Type B pancreatic cell (in vitro differentiated cells): Measurements from ENCODE around the gene CDKN2C. TPM values are rescaled to one million over a fixed set of nuclear protein-coding genes. Genes with fewer than 3 reads are reported as not detected.

Experiments
- DNase-seq: peaks from one replicate; pipeline ENCODE4 v3.0.0; 2021; ENCODE audit warnings: mixed read lengths; ENCODE audit not compliant: unreplicated experiment; ENCODE audit errors: extremely low spot score
- H3K27ac Mint-ChIP-seq: 2 replicates; pipeline ENCODE4 v1.8.0; 2021; ENCODE audit warnings: mild to moderate bottlenecking, mixed read lengths
- H3K27me3 Mint-ChIP-seq: 2 replicates; pipeline ENCODE4 v1.8.0; 2021; ENCODE audit warnings: mixed read lengths
- H3K36me3 Mint-ChIP-seq: 2 replicates; pipeline ENCODE4 v1.8.0; 2021; ENCODE audit warnings: mixed read lengths
- H3K4me1 Mint-ChIP-seq: one replicate; pipeline ENCODE4 v1.8.0; 2021; ENCODE audit warnings: mixed read lengths; ENCODE audit not compliant: unreplicated experiment
- H3K4me3 Mint-ChIP-seq: 2 replicates; pipeline ENCODE4 v1.8.0; 2021; ENCODE audit warnings: mild to moderate bottlenecking, mixed read lengths
- H3K9me3 Mint-ChIP-seq: 2 replicates; pipeline ENCODE4 v1.8.0; 2021; ENCODE audit warnings: mixed read lengths
- total RNA-seq: library from RNA; stranded (reverse); gene quantifications from 2 replicates; pipeline ENCODE4 v1.2.1, GENCODE V29; 2021; ENCODE audit warnings: low replicate concordance
- TF ChIP-seq, protein P1 (sequence below): fragments of 200-600 bp; sonication (generic); conservative IDR thresholded peaks from 2 replicates; pipeline ENCODE4 v1.5.0; 2021; ENCODE audit warnings: antibody characterized with exemption, mild to moderate bottlenecking

The CDKN2C gene
- total RNA-seq, 1 donor from 2014 or later, result 1.5 TPM

DNA sequence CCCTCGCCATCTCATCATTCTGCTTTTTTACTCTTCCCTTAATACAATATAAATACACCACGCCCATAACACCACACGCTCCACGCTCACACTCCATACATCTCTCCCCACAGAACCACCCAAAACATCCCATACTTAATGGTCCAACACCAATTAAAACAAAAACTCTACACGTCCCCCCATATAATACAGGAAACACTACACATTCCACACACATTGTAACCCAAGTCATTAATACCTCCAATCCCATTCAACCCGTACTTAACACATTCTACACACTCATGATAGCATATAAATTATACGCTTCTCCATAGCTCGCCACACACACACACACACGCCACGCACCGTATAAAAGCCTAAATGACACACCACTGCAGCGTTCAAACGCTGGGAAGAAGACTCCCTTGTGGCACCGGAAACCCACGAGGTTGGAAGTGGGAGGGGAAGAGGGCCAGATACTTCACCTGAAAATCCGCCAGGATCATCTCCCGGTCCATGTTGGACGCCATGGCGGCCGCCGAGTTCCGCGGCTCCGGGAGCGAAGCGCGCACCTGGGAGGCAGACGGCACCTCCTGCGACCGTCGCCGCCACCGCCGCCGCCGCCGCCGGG, 10.6 kb upstream of the CDKN2C start:
- TF ChIP-seq, protein P1, sequence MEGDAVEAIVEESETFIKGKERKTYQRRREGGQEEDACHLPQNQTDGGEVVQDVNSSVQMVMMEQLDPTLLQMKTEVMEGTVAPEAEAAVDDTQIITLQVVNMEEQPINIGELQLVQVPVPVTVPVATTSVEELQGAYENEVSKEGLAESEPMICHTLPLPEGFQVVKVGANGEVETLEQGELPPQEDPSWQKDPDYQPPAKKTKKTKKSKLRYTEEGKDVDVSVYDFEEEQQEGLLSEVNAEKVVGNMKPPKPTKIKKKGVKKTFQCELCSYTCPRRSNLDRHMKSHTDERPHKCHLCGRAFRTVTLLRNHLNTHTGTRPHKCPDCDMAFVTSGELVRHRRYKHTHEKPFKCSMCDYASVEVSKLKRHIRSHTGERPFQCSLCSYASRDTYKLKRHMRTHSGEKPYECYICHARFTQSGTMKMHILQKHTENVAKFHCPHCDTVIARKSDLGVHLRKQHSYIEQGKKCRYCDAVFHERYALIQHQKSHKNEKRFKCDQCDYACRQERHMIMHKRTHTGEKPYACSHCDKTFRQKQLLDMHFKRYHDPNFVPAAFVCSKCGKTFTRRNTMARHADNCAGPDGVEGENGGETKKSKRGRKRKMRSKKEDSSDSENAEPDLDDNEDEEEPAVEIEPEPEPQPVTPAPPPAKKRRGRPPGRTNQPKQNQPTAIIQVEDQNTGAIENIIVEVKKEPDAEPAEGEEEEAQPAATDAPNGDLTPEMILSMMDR, result no peak
- Mint-ChIP-seq H3K4me3 (peak overlapping the region; percentile 90), H3K9me3 (no peaks in the 10 kb centered on the region), H3K36me3 (no peaks in the 10 kb centered on the region), H3K27ac (peak overlapping the region; percentile 83), H3K4me1 (peaks cover 14% of the 10 kb centered on the region), H3K27me3 (peaks cover 12% of the 10 kb centered on the region)
- no peak for DNase-seq

DNA sequence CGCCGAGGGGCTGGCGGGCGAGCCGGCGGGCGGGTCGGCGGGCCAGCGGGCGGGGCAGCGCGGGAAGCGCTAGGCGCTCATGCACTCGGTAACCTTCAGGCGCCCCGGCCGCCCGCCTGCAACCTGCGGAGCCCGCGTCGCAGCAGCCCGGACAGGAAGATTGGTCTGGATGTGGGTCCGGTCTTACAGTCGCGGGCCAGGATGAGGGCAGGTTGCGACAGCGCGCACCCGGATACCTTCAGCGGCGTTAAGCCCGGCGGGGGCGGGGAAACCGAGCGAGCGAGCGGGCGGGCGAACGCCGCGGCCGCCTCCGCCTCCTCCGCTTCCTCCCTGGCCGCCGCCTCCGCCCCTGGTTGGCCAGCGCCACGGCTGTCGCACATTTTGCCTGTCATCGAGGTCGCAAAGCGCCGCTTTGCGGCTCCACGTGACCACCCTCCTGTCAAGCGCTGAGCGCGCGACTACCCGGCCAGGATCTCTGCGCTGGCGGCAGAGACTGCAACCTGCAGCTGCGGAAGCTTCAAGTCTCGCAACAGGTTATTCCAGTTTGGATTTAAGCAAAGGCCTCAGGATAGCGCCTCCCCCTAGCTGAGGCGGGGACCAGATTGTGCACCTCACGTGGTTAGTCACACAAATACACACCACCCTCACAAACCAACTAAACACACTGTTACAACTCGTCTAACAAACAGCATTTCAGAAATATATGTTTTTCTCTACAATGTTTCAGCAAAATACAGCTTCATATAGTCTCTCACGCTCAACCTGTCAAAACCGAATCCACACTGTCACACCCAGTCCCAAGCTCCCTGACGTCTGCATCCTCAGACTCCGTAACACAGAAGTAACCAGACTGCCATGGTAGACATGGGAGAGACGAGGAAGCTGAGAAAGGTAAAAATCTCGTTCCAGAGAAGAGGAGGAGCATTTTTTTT, 9.9 kb upstream of the CDKN2C start, which contains the start of gene FAF1:
Gene FAF1, minus strand, starts transcription at position 355 of the 932 bp plus-strand sequence. CDS start 456 bp downstream, outside the sequence.
- no peaks in the 10 kb centered on the region for H3K9me3 Mint-ChIP-seq
- peak within 1 kb of the TSS; percentile 96 for H3K27ac Mint-ChIP-seq
- peak within 1 kb of the TSS; percentile 91 for H3K4me3 Mint-ChIP-seq
- H3K36me3 Mint-ChIP-seq, result no peaks in the 10 kb centered on the region
- H3K27me3 Mint-ChIP-seq, result peaks cover 19% of the 10 kb centered on the region
- DNase-seq, result peak; percentile 97
- TF ChIP-seq, protein P1, result peak; percentile 65
- H3K4me1 Mint-ChIP-seq, result peaks cover 14% of the 10 kb centered on the region

DNA sequence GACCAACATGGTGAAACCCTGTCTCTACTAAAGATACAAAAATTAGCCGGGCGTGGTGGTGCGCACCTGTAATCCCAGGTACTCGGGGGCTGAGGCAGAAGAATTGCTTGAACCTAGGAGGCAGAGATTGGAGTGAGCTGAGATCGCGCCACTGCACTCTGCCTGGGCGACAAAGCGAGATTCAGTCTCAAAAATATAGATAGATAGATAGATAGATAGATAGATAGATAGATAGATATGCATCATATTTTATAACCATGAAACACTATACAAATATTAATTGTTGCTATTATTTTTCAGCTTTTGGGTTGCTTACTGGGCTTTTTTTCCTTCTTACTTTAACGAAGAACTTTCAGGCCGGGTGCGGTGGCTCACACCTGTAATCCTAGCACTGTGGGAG, 5.2 kb upstream of the CDKN2C start:
- H3K27me3 Mint-ChIP-seq, result peaks cover 51% of the 10 kb centered on the region
- TF ChIP-seq, protein P1, result no peak
- no peak for DNase-seq
- no peaks in the 10 kb centered on the region for H3K9me3 Mint-ChIP-seq
- H3K4me3 Mint-ChIP-seq, result no peak overlapping the region
- no peak overlapping the region for H3K27ac Mint-ChIP-seq
- H3K36me3 Mint-ChIP-seq, result no peaks in the 10 kb centered on the region
- peaks cover 8% of the 10 kb centered on the region for H3K4me1 Mint-ChIP-seq

DNA sequence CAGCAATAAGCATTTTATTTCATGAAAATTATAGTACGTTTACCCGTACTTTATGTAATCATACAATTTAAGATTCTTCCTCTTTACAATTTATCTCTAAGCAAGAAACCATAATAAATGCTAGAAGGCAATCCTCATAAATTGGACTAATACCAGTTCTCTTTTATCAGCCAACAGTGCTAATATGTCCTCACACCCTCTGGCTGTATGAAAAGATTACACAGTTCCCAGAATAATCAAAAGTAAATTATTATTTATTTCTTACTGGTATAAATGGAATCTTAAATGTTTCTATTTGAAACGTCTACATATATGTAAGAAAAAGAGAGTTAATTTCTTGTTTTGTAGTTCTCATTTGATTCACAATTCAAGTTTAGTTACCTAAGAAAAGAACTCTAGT, 3.1 kb upstream of the CDKN2C start:
- TF ChIP-seq, protein P1, result no peak
- Mint-ChIP-seq H3K9me3 (no peaks in the 10 kb centered on the region), H3K4me3 (no peak overlapping the region), H3K27me3 (peaks cover 69% of the 10 kb centered on the region), H3K36me3 (no peaks in the 10 kb centered on the region), H3K4me1 (peaks cover 8% of the 10 kb centered on the region), H3K27ac (no peak overlapping the region)
- DNase-seq, result no peak

DNA sequence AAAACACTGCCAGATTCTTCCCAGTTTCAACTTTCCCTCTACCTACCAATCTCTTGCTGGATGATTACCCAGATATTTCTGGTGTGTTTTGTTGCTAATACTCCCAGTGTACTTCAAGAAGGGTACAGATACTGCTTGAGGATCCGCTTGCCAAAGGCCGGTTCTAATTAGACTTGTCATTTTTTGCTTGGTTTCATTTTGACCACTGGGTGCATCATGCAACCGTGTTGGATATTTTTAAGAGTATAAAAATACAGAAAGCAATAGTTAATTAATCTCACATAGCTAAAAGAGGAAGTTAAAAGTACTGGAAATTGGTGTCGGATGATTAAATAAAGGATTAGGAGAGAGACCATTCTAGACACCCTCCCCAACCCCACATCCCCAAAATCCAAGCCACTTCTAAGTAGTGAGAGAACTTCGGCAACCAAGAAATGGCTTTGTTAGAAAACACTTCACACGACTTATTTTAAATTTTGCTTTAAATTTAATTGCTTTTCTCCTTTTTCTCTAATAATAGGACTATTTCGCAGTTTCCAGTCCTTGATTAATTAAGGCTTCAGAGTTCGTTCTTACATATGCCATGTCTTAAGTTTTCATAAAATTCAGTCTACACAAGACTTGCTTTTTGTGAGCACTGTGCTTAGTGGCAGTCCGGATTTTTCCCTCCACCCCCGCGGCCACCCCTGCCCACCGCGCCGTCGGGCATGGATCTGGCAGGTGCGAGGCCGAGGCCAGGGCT, 2.5 kb upstream of the CDKN2C start:
- TF ChIP-seq, protein P1, result no peak
- H3K27me3 Mint-ChIP-seq, result peaks cover 73% of the 10 kb centered on the region
- peaks cover 8% of the 10 kb centered on the region for H3K4me1 Mint-ChIP-seq
- DNase-seq, result no peak
- H3K4me3 Mint-ChIP-seq, result peak overlapping the region; percentile 92
- no peaks in the 10 kb centered on the region for H3K36me3 Mint-ChIP-seq
- H3K27ac Mint-ChIP-seq, result peak overlapping the region; percentile 70
- no peaks in the 10 kb centered on the region for H3K9me3 Mint-ChIP-seq
